ENCODE measurements around the gene UBE4B.

GRCh38 chr1:10140981-10141380 is 108.2 kb downstream of the UBE4B start:
- TF ChIP-seq CTCF (IDR thresholded peaks at IDR 0.05) (no peak), POLR2A (IDR thresholded peaks at IDR 0.05) (no peak)

Data from esophagus squamous epithelium (tissue), 4 donors.